IMR-90 (cell line): ENCODE data around the gene CD320. TPM values are rescaled to one million over a fixed set of nuclear protein-coding genes. Genes with fewer than 3 reads are reported as not detected.
A peak's percentile ranks its signal among the peaks of the same experiment; 100 is the strongest.

Source experiments
- ATAC-seq: fragments of 200-7000 bp; cut with Tn5 transposase; 2 replicates; pipeline ENCODE4 v1.9.1; 2020; ENCODE audit warnings: low read depth, mild to moderate bottlenecking, moderate library complexity
- Bru-seq: library from RNA; stranded (reverse); fragments of 400-500 nt; gene quantifications from one replicate; lab custom pipeline; 2021; lab: Mats Ljungman, UMichigan
- BruChase-seq, 2 experiments: library from RNA; stranded (reverse); fragments of 400-500 nt; gene quantifications; one replicate each; lab custom pipeline; 2021; lab: Mats Ljungman, UMichigan
- BruUV-seq: library from RNA; stranded (reverse); fragments of 400-500 nt; replicated peaks from 2 replicates; lab custom pipeline; 2021; lab: Mats Ljungman, UMichigan
- CTCF ChIA-PET: fragments of 300-600 bp; formaldehyde crosslinking; extraction: SDS; loops from one replicate; lab custom pipeline; 2021; ENCODE audit warnings: antibody characterized with exemption; lab: Yijun Ruan, JAX
- POLR2A ChIA-PET: fragments of 300-600 bp; sonication (Branson Sonifier 250); formaldehyde crosslinking; loops from one replicate; lab custom pipeline; 2022; ENCODE audit warnings: antibody characterized with exemption; ENCODE audit not compliant: unreplicated experiment; lab: Charles Lee
- DNase-seq: peaks from one replicate; pipeline ENCODE4 v3.0.0; 2013
- H2AFZ ChIP-seq: replicated peaks from 2 replicates; pipeline ENCODE3; 2013; ENCODE audit warnings: low read length, mild to moderate bottlenecking; ENCODE audit not compliant: poor library complexity
- H2AK5ac ChIP-seq: 2 replicates; pipeline ENCODE4 v1.6.1; 2013; ENCODE audit warnings: low read depth, low read length, inconsistent platforms
- H2AK9ac ChIP-seq: replicated peaks from 2 replicates; pipeline ENCODE3; 2013; ENCODE audit warnings: mild to moderate bottlenecking, low read depth, low read length, moderate library complexity; ENCODE audit not compliant: poor library complexity
- H2BK120ac ChIP-seq: 2 replicates; pipeline ENCODE4 v1.6.1; 2013; ENCODE audit warnings: low read depth, low read length, inconsistent platforms
- H2BK15ac ChIP-seq: 3 replicates; pipeline ENCODE4 v1.6.1; 2013; ENCODE audit warnings: low read depth, low read length, inconsistent platforms
- H2BK20ac ChIP-seq: 2 replicates; pipeline ENCODE4 v1.6.1; 2013; ENCODE audit warnings: low read depth, mild to moderate bottlenecking, inconsistent platforms, low read length, moderate library complexity
- H2BK5ac ChIP-seq: 2 replicates; pipeline ENCODE4 v1.6.1; 2013; ENCODE audit warnings: mild to moderate bottlenecking, low read depth, low read length, inconsistent platforms; ENCODE audit not compliant: poor library complexity, severe bottlenecking
- H3K14ac ChIP-seq: replicated peaks from 2 replicates; pipeline ENCODE4 v1.6.1; 2013; ENCODE audit warnings: low read depth, low read length, inconsistent platforms
- H3K18ac ChIP-seq: 2 replicates; pipeline ENCODE4 v1.6.1; 2013; ENCODE audit warnings: low read depth, low read length, control low read depth
- H3K23ac ChIP-seq: 2 replicates; pipeline ENCODE4 v1.6.1; 2013; ENCODE audit warnings: low read depth, low read length, inconsistent platforms
- H3K27ac ChIP-seq: 2 replicates; pipeline ENCODE4 v1.5.1; 2013; ENCODE audit warnings: mild to moderate bottlenecking, control low read depth, low read length; ENCODE audit not compliant: insufficient read depth
- H3K27me3 ChIP-seq: 2 replicates; pipeline ENCODE4 v1.6.1; 2013; ENCODE audit warnings: low read length; ENCODE audit not compliant: control insufficient read depth, insufficient read depth
- H3K36me3 ChIP-seq: 2 replicates; pipeline ENCODE4 v1.6.1; 2013; ENCODE audit warnings: low read length, mixed read lengths; ENCODE audit not compliant: control insufficient read depth, insufficient read depth
- H3K4ac ChIP-seq: 2 replicates; pipeline ENCODE4 v1.6.1; 2013; ENCODE audit warnings: low read depth, low read length, inconsistent platforms
- H3K4me1 ChIP-seq: 2 replicates; pipeline ENCODE4 v1.6.1; 2013; ENCODE audit warnings: low read length, mixed read lengths; ENCODE audit not compliant: control insufficient read depth, insufficient read depth
- H3K4me2 ChIP-seq: 2 replicates; pipeline ENCODE4 v1.6.1; 2013; ENCODE audit warnings: low read depth, mild to moderate bottlenecking, control low read depth, low read length, moderate library complexity
- H3K4me3 ChIP-seq: 2 replicates; pipeline ENCODE4 v1.5.1; 2013; ENCODE audit warnings: low read depth, mild to moderate bottlenecking, control low read depth, low read length, moderate library complexity; ENCODE audit not compliant: insufficient read depth
- H3K56ac ChIP-seq: 2 replicates; pipeline ENCODE4 v1.6.1; 2013; ENCODE audit warnings: low read length, inconsistent platforms; ENCODE audit not compliant: insufficient read depth; ENCODE audit errors: extremely low read depth
- H3K79me1 ChIP-seq, 2 experiments: 2 replicates each; pipeline ENCODE4 v1.6.1; 2013; ENCODE audit warnings: low read length in 2 of 2, inconsistent platforms in 1 of 2, low read depth in 1 of 2
- H3K9ac ChIP-seq: 2 replicates; pipeline ENCODE4 v1.6.1; 2013; ENCODE audit warnings: low read depth, low read length, control low read depth
- H3K9me1 ChIP-seq: 2 replicates; pipeline ENCODE4 v1.6.1; 2013; ENCODE audit warnings: low read length, inconsistent platforms; ENCODE audit not compliant: insufficient read depth
- H3K9me3 ChIP-seq: 2 replicates; pipeline ENCODE4 v1.6.1; 2013; ENCODE audit warnings: low read length; ENCODE audit not compliant: control insufficient read depth, insufficient read depth
- H4K20me1 ChIP-seq: 2 replicates; pipeline ENCODE4 v1.6.1; 2013; ENCODE audit warnings: low read length, inconsistent platforms; ENCODE audit not compliant: insufficient read depth
- H4K5ac ChIP-seq: 2 replicates; pipeline ENCODE4 v1.6.1; 2013; ENCODE audit warnings: mild to moderate bottlenecking, low read depth, low read length, control low read depth
- H4K8ac ChIP-seq, 2 experiments: 2 replicates each; pipeline ENCODE4 v1.6.1; 2013; ENCODE audit warnings: low read depth in 2 of 2, low read length in 2 of 2, control low read depth in 1 of 2, inconsistent platforms in 1 of 2
- H4K91ac ChIP-seq: 2 replicates; pipeline ENCODE4 v1.6.1; 2013; ENCODE audit warnings: low read depth, low read length, inconsistent platforms; ENCODE audit not compliant: insufficient read depth
- BHLHE40 ChIP-seq: fragments of 150-350 bp; IDR thresholded peaks from 2 replicates; pipeline ENCODE4 v1.6.1; 2016; ENCODE audit warnings: mild to moderate bottlenecking, low read depth, low read length
- CEBPB ChIP-seq: IDR thresholded peaks from 2 replicates; pipeline ENCODE4 v1.6.1; 2012; ENCODE audit warnings: low read depth, low read length, improper control_type of control experiment
- CTCF ChIP-seq: conservative IDR thresholded peaks from 2 replicates; pipeline ENCODE4 v1.5.1; 2012; ENCODE audit warnings: mild to moderate bottlenecking, low read depth, low read length, improper control_type of control experiment
- ELK1 ChIP-seq: fragments of 150-350 bp; IDR thresholded peaks from 2 replicates; pipeline ENCODE4 v1.6.1; 2016; ENCODE audit warnings: low read depth, mild to moderate bottlenecking, low read length, moderate library complexity, borderline replicate concordance
- MAFK ChIP-seq: IDR thresholded peaks from 2 replicates; pipeline ENCODE4 v1.6.1; 2012; ENCODE audit warnings: low read depth, low read length, improper control_type of control experiment
- MAZ ChIP-seq: IDR thresholded peaks from 2 replicates; pipeline ENCODE4 v1.6.1; 2012; ENCODE audit warnings: low read depth, mild to moderate bottlenecking, low read length, improper control_type of control experiment, moderate library complexity, borderline replicate concordance
- MXI1 ChIP-seq: IDR thresholded peaks from 2 replicates; pipeline ENCODE4 v1.6.1; 2012; ENCODE audit warnings: low read depth, mild to moderate bottlenecking, low read length, moderate library complexity, borderline replicate concordance
- NFE2L2 ChIP-seq: fragments of 150-350 bp; IDR thresholded peaks from 2 replicates; pipeline ENCODE4 v1.6.1; 2016; ENCODE audit warnings: low read depth, mild to moderate bottlenecking, low read length
- POLR2A ChIP-seq: IDR thresholded peaks from 2 replicates; pipeline ENCODE4 v1.6.1; 2012; ENCODE audit warnings: mild to moderate bottlenecking, low read depth, low read length
- RCOR1 ChIP-seq: IDR thresholded peaks from 2 replicates; pipeline ENCODE4 v1.6.1; 2012; ENCODE audit warnings: mild to moderate bottlenecking, low read length, improper control_type of control experiment; ENCODE audit not compliant: insufficient replicate concordance
- RFX5 ChIP-seq: IDR thresholded peaks from 2 replicates; pipeline ENCODE4 v1.8.0; 2012; ENCODE audit warnings: low read depth, mild to moderate bottlenecking, low read length, moderate library complexity
- SMC3 ChIP-seq: fragments of 150-350 bp; IDR thresholded peaks from 2 replicates; pipeline ENCODE4 v1.6.1; 2016; ENCODE audit warnings: low read depth, mild to moderate bottlenecking, antibody characterized with exemption, low read length, moderate library complexity
- WGBS, 2 experiments: methylation state at CpG; one replicate each; pipeline versions ENCODE4 v1.1.5 to v1.1.7; 2013; ENCODE audit warnings: missing lambda C conversion rate in 2 of 2; ENCODE audit not compliant: insufficient read length in 1 of 2; ENCODE audit errors: extremely low coverage in 2 of 2; 5-methylcytosine and 5-hydroxymethylcytosine counted together
- dilution Hi-C: fragments of 300-500 bp; cut with HindIII; formaldehyde crosslinking; loops from one replicate; pipeline ENCODE4 v1.14.3; 2018; ENCODE audit warnings: low sequenced_read_pairs; ENCODE audit not compliant: unreplicated experiment
- in situ Hi-C: fragments of 300-500 bp; cut with MboI; formaldehyde crosslinking; loops from 3 replicates; pipeline ENCODE4 v1.14.3; 2019; ENCODE audit warnings: low sequenced_read_pairs, inconsistent platforms, mixed read lengths
- intact Hi-C: fragments of 100-400 bp; cut with micrococcal nuclease; formaldehyde crosslinking; loops from 2 replicates; pipeline ENCODE4 v1.10.0; 2022
- long read RNA-seq: library from polyadenylated mRNA; unstranded; transcript quantifications from one replicate; pipeline ENCODE4 v2.0.0, GENCODE V29; 2021; ENCODE audit not compliant: unreplicated experiment
- polyA plus RNA-seq, 3 experiments: library from polyadenylated mRNA; depleted of rRNA; stranded (reverse); fragments of >200 nt; gene quantifications; 2 replicates each; pipeline ENCODE4 v1.2.3, GENCODE V29; 2012; ENCODE audit warnings: low replicate concordance in 1 of 3
- total RNA-seq: library from RNA; depleted of rRNA; stranded (reverse); fragments of >200 nt; gene quantifications from 2 replicates; pipeline ENCODE4 v1.2.3, GENCODE V29; 2012; rRNA removed

Gene CD320
- total RNA-seq (13.3 and 15.8 TPM in 2 replicates), polyA plus RNA-seq (2012; rRNA removed) (78.5 and 101 TPM in 2 replicates), Bru-seq, nascent RNA (percentile 53 among the genes with signal in this experiment), BruChase-seq, experiment 1, labeled RNA remaining after a 6-hour chase (percentile 61 among the genes with signal in this experiment), BruChase-seq, experiment 2, labeled RNA remaining after a 2-hour chase (percentile 54 among the genes with signal in this experiment)
- polyA plus RNA-seq (2012; cell fraction: cytosol; rRNA removed) = 154 and 169 TPM in 2 replicates
- 36.8 and 84.4 TPM in 2 replicates for polyA plus RNA-seq (2012; cell fraction: nucleus; rRNA removed; ENCODE audit: low replicate concordance)
- long read RNA-seq, transcript CD320-201 (5 exons, 1,250 nt) = major isoform, 61 of 73 reads
- long read RNA-seq, partial matches to known transcripts = 6 of 73 reads
- long read RNA-seq, other reads (novel, unspliced or antisense) = 6 of 73 reads

GRCh38 chr19:8307965-8308866 lies at the start of gene CD320:
CD320 (minus strand) TSS chr19:8308358; CDS start chr19:8308290, 68 bp downstream.
- intact Hi-C loops = no loop called here
- 0% methylated on average over 28 of the region's 63 CpGs; no CpG with 5 or more reads in 1 of the 2 experiments for WGBS, 2 experiments
- TF ChIP-seq MAZ = peak; percentile 82
- TF ChIP-seq MAFK = peak; percentile 33; the same call in 1 of the 2 replicates
- TF ChIP-seq POLR2A = peak; percentile 67
- TF ChIP-seq MXI1 = peak; percentile 96
- no peak for TF ChIP-seq CEBPB
- peak; percentile 47; the same call in 1 of the 2 replicates for TF ChIP-seq NFE2L2
- TF ChIP-seq RFX5 = no peak
- TF ChIP-seq SMC3 = no peak
- no peak for TF ChIP-seq CTCF
- TF ChIP-seq BHLHE40 = peak; percentile 64
- no peak for TF ChIP-seq ELK1
- TF ChIP-seq RCOR1 = no peak

More at GRCh38 chr19:8307965-8308866, at the start of gene CD320:
- BruUV-seq = no TSS peak
- H3K27me3 ChIP-seq = no peaks in the 10 kb centered on the region
- H3K4me1 ChIP-seq = peaks cover 5% of the 10 kb centered on the region
- no peak within 1 kb of the TSS for H2BK120ac ChIP-seq
- H2BK20ac ChIP-seq = no peak within 1 kb of the TSS
- peaks cover 6 to 22% of the 10 kb centered on the region in 2 experiments; a peak in 3 of 4 replicates for H3K79me1 ChIP-seq
- in situ Hi-C loops (no loop called here), dilution Hi-C loops (no loop called here)
- H3K27ac ChIP-seq = no peak within 1 kb of the TSS; the same call in 1 of the 2 replicates
- H2AK5ac ChIP-seq = peak within 1 kb of the TSS; percentile 81
- H3K9ac ChIP-seq = peak within 1 kb of the TSS; percentile 36
- H4K91ac ChIP-seq = peak within 1 kb of the TSS; percentile 8; the same call in 1 of the 2 replicates
- peaks cover 11% of the 10 kb centered on the region for H3K36me3 ChIP-seq
- peak within 1 kb of the TSS; percentile 95 for H2AK9ac ChIP-seq
- no peak within 1 kb of the TSS for H3K18ac ChIP-seq
- peak within 1 kb of the TSS; percentile 92 for H2AFZ ChIP-seq
- no peak within 1 kb of the TSS for H2BK5ac ChIP-seq
- peak within 1 kb of the TSS; percentile 59 to 80 for H4K8ac ChIP-seq
- DNase-seq (peak; percentile 87), ATAC-seq (peak; percentile 98)
- POLR2A ChIA-PET = no interaction called here
- peak within 1 kb of the TSS; percentile 51 for H3K4me3 ChIP-seq
- H3K4ac ChIP-seq = peak within 1 kb of the TSS; percentile 26; the same call in 1 of the 2 replicates
- H4K20me1 ChIP-seq = no peaks in the 10 kb centered on the region
- CTCF ChIA-PET = no interaction called here
- H3K14ac ChIP-seq = peak within 1 kb of the TSS; percentile 19
- H3K9me3 ChIP-seq = no peaks in the 10 kb centered on the region
- H4K5ac ChIP-seq = no peak within 1 kb of the TSS
- no peak within 1 kb of the TSS; the same call in 2 of the 3 replicates for H2BK15ac ChIP-seq
- peak within 1 kb of the TSS; percentile 93 for H3K4me2 ChIP-seq
- H3K56ac ChIP-seq = no peak within 1 kb of the TSS
- peaks cover 3% of the 10 kb centered on the region for H3K9me1 ChIP-seq
- H3K23ac ChIP-seq = peak within 1 kb of the TSS; percentile 59; the same call in 1 of the 2 replicates
